GM19240 (cell line): ENCODE data around the gene RPRML.
"Not testable (repeated sequence)": the region's sequence is repeated elsewhere in the genome, so short reads cannot be mapped to it uniquely, and the experiment has no call there.

Experiments
- DNase-seq: peaks from one replicate; pipeline ENCODE4 v3.0.0; 2011; ENCODE audit warnings: low spot score; ENCODE audit not compliant: insufficient read length

The RPRML gene

DNA sequence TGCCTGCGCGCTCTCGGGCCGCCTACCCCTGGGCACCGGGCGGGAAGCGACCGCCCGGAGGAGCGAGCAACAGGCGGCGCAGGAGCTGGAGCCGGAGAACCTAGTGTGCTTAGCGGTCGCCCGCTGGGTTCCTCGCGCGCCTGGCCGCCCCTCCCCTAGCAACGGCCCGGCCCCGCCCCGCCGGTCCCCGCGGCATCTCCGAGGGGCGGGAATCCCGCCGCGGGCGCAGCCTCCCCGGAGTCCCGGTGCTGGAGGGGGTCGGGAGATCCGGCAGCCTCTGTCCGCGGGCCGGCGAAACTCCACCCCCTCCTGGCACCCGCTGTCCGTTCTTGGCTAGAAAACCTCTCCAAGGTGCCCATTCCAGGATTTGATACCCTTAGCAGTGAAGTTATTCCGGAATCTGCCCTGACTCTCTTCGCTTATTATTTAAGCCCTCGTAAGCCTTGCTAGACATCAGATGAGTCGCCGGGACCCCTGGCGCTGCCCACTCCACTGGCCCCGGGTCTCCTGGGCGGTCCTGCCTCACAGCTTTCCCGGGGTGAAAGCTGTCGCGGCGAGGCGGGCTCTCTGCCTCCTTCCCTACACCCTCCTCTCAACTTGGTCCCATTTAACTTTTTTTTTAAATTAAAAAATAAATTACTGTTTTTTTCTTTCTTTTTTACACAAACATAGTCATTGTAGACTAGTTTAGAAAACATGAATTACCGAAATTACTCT is at the start of gene RPRML:
Gene RPRML, minus strand, starts transcription at position 107 of the 717 bp plus-strand sequence. CDS start 246 bp downstream, outside the sequence.
- no peak for DNase-seq

DNA sequence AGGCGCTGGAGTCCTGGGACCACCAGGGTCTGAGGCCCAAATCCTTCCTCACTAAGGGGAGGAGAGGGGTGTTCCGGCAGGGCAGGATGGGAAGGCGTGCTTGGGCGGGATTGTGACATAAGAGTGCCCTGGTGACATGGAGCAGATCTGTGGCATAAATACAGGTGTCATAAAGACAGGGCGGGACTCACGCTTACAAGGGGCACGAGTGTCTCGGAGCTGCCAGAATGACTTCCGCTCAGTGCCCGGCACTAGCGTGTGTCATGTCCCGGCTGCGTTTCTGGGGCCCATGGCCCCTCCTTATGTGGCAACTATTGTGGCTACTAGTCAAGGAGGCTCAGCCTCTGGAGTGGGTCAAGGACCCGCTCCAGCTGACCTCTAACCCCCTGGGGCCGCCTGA is 37.9 kb upstream of the RPRML start:
- DNase-seq: not testable (repeated sequence)

DNA sequence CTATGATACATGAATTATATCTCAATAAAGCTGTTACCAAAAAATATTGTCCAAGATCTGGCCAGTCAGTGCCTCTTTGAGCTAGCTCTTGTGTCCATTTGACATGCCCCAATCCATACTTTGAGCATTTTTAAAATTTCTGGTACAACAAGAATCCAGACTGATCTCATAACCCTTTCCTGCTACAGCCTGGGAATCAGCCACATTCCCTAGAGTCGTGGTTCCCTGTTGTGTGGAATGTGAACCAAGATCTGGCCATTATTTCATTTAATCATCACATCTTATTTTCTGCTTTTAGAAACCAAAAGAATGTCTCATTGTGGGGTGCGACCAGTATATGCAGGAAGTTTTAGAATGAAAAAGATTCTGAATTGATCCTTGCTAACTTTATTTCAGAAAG is 34.3 kb upstream of the RPRML start:
- no peak for DNase-seq

- no peak for DNase-seq
Observed at GRCh38 chr17:47012457-47012856, 33.4 kb upstream of the RPRML start.

GRCh38 chr17:47009759-47010594 is 30.9 kb upstream of the RPRML start:
- no peak for DNase-seq

- no peak for DNase-seq
Observed at GRCh38 chr17:47004906-47005305, 25.9 kb upstream of the RPRML start.

DNA sequence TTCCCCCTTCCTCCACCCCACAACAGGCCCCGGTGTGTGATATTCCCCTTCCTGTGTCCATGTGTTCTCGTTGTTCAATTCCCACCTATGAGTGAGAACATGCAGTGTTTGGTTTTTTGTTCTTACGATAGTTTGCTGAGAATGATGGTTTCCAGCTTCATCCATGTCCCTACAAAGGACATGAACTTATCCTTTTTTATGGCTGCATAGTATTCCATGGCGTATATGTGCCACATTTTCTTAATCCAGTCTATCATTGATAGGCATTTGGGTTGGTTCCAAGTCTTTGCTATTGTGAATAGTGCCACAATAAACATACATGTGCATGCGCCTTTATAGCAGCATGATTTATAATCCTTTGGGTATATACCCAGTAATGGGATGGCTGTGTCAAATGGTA is 24.8 kb upstream of the RPRML start:
- DNase-seq: not testable (repeated sequence)

GRCh38 chr17:46995841-46996571 is 17.0 kb upstream of the RPRML start:
- DNase-seq: no peak

DNA sequence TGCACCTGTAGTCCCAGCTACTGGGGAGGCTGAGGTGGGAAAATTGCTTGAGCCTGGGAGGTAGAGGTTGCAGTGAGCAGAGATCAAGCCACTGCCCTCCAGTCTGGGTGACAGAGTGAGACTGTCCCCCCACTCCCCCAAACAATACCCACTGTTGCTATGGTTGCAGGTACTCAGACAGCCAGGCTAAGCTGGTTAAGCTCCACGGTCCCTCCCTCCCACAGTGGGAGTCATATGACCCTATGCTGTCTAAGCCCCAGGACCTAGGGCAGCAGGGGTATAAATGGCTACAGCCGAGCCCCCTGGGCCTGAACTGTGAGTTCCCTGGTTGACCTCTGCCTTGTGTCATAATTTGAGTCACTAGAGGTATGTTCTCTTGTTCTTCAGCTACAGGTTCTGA is 15.9 kb upstream of the RPRML start:
- DNase-seq: no peak

GRCh38 chr17:46991617-46992016 is 12.6 kb upstream of the RPRML start:
- no peak for DNase-seq

DNA sequence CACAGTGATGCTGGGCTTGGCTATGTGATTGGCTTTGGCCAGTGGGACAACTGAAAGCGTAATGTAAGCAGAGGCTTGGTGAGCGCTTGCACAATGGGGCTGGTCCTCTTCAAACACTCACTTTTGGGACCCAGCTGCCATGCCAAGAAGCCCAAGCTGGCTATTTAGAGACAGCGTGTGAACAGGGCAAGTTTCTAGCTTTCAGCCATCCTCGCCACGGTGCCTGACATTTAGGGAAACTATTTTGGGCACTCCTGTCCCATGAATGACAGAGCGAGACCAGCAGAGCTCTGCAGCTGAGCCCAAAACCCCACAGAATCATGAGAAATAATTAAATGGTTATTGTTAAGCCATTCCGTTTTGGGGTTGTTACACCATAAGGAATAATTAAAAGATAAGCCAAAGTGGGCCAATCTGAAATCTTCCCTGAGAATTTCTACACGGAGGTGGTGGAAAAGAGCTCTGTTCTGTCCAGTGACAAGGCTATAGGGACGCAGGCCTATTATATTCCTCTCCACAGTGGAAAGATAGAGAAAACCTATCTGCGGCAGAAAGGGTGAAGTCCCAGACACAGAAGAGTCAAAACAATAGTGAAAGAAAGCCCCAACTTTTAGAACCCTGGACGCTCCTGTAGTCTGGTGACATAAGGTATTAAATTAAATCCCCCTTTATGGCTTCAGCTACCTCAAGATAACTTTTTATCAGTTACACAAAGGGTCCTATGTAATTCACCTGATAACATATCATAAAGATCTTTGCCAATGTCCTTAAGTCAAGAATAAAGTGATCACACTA is 10.8 kb upstream of the RPRML start:
- no peak for DNase-seq

- DNase-seq: not testable (repeated sequence)
Observed at GRCh38 chr17:46987927-46988326, 8.9 kb upstream of the RPRML start.

DNA sequence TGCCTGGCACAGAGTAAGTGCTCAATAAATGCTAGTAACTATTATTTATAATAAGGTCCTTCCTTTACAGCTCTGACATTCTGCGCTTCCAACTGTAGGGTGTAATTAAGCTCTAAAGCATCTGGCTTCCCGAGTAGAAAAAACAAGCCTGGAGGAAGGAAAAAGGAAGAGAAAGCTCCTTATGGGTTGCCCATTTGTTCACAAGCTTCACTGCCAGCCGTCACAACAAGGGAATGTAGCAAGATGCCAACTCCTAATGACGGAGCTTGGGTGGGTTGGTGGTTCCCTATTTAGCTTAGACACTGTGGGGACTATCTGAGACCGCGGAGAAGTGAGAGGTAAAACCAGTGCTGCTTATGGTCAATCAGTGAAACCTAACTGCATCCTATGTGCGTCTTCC is 7.3 kb upstream of the RPRML start:
- DNase-seq: no peak

GRCh38 chr17:46984892-46985291 is 5.8 kb upstream of the RPRML start:
- no peak for DNase-seq

GRCh38 chr17:46984341-46984740 is 5.3 kb upstream of the RPRML start:
- DNase-seq: no peak

GRCh38 chr17:46983782-46984181 is 4.7 kb upstream of the RPRML start:
- no peak for DNase-seq

- DNase-seq: no peak
Observed at GRCh38 chr17:46982577-46982976, 3.5 kb upstream of the RPRML start.

GRCh38 chr17:46978489-46979146 is 435 bp downstream of the RPRML start:
- DNase-seq: no peak

GRCh38 chr17:46977750-46978488 is 1.1 kb downstream of the RPRML start:
- DNase-seq: no peak

- no peak for DNase-seq
Observed at GRCh38 chr17:46977348-46977747, 1.7 kb downstream of the RPRML start.
